Neural progenitor cell (in vitro differentiated cells): ENCODE measurements around the gene GOLT1B.

Source experiments
- CTCF ChIP-seq: fragments of 200-600 bp; sonication (generic); IDR thresholded peaks from 2 replicates; pipeline ENCODE4 v1.5.1; 2017; ENCODE audit warnings: antibody characterized with exemption, mild to moderate bottlenecking
- EZH2 ChIP-seq: fragments of 200-600 bp; sonication (generic); IDR thresholded peaks from 2 replicates; pipeline ENCODE4 v1.6.1; 2017; ENCODE audit warnings: antibody characterized with exemption, mild to moderate bottlenecking, moderate library complexity

GRCh38 chr12:21459474-21459873 lies 42.1 kb upstream of the GOLT1B start:
- no peak for TF ChIP-seq CTCF
- no peak for TF ChIP-seq EZH2
